Right ventricle myocardium inferior (tissue), 1 donor: Measurements from ENCODE around the gene SDK1. TPM values are rescaled to one million over a fixed set of nuclear protein-coding genes. Genes with fewer than 3 reads are reported as not detected.

Source experiments
- ATAC-seq: fragments of 200-7000 bp; cut with Tn5 transposase; one replicate; pipeline ENCODE4 v1.9.1; 2020; ENCODE audit warnings: mild to moderate bottlenecking, moderate library complexity
- DNase-seq: peaks from one replicate; pipeline ENCODE4 v3.0.0; 2021; ENCODE audit errors: missing footprints
- intact Hi-C: fragments of 100-400 bp; cut with DNase I; formaldehyde crosslinking; loops from one replicate; pipeline ENCODE4 v1.11.0; 2022
- total RNA-seq: library from RNA; stranded (reverse); fragmentation: NEBNext Ultra II Directional; extraction: Animal tissue kit (Norgen Biotek cat#: 25700); gene quantifications from one replicate; pipeline ENCODE4 v1.2.1, GENCODE V29; 2021
- donor health status: DM: no; HTN: yes; CAD: no; lungs with severe emphysema.

Gene SDK1
- total RNA-seq, 1 donor from 2014 or later: 2.3 TPM

- ATAC-seq (no peak), DNase-seq (no peak)
- intact Hi-C loops: no loop called here
These were observed 20.0 kb upstream of the SDK1 start for GRCh38 chr7:3280946-3281656.

GRCh38 chr7:3282457-3282856 lies 18.6 kb upstream of the SDK1 start:
- ATAC-seq (peak; percentile 79), DNase-seq (no peak)
- intact Hi-C loops: no loop called here

- intact Hi-C loops: no loop called here
- DNase-seq (no peak), ATAC-seq (no peak)
These were observed 17.8 kb upstream of the SDK1 start for GRCh38 chr7:3283130-3283704.

DNA sequence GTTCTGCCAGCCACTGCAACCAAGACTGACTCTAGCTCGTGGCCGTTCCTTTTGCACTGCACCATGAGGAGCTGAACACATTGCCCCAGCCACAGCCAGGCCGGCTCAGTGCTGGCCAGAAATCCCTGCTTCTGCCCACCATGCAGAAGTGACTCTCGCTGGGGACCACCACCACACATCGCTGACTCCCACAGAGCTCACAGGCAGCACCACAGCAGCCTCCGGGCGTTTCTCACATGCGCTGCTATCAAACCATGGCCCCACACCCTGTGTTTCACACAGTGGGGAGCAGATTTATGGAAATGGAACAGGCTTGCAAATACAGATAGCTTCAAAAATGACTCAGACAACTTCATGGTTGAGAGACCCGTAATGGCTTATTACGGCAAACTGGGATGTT lies 15.4 kb upstream of the SDK1 start:
- DNase-seq: no peak
- intact Hi-C loops: no loop called here
- ATAC-seq: no peak

GRCh38 chr7:3289996-3290395 lies 11.1 kb upstream of the SDK1 start:
- ATAC-seq (no peak), DNase-seq (no peak)
- intact Hi-C loops: no loop called here

DNA sequence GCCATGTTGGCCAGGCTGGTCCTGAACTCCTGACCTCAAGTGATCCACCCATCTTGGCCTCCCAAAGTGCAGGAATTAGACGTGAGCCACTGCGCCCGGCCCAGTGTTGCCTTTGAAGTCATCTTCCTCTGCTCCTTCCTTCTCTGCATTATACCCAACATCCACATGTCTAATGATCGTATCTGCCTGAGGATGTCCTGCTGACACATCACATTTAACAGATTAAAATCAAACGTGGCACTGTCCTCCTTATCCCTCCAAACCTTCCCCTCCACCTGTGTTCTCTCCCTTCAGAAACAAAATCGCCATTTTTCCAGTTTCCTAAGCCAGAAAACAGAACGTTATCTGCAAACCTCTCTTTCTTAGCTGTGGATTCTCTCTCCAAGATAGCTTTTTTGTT lies 8.4 kb upstream of the SDK1 start:
- ATAC-seq: no peak
- intact Hi-C loops: no loop called here

DNA sequence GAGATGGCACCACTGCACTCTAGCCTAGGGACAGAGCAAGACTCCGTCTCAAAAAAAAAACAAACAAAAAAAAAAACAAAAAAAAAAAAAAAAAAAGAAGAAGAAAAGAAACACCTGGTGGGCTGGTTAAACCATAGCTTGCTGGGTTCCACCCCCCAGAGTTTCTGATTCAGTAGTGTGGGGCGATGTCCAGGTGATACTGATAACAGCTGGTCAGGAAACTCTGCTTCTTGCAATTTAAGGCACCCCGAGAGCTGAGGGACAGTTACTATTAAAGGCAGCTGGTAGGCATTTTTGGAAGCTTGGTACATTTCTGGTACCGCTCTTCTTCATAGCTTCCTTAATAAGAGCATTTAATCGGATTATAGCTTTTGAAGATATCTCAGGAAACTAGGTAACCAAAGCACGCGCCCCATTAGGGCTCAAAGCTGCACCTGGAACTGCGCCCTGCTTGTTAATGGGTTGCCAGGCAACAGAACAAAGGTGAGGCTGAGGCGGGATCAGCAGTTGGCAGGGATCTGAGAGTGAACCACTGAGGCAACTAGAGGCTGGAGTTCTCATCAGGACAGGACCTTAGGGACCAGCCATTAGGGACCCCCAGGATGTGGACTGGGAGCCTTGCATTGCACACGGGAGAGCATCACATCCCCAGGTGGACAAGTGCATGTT lies 6.5 kb upstream of the SDK1 start:
- DNase-seq: no peak
- intact Hi-C loops: no loop called here
- ATAC-seq: no peak

More for the DNA sequence above, 8.4 kb upstream of the SDK1 start:
- DNase-seq: no peak

DNA sequence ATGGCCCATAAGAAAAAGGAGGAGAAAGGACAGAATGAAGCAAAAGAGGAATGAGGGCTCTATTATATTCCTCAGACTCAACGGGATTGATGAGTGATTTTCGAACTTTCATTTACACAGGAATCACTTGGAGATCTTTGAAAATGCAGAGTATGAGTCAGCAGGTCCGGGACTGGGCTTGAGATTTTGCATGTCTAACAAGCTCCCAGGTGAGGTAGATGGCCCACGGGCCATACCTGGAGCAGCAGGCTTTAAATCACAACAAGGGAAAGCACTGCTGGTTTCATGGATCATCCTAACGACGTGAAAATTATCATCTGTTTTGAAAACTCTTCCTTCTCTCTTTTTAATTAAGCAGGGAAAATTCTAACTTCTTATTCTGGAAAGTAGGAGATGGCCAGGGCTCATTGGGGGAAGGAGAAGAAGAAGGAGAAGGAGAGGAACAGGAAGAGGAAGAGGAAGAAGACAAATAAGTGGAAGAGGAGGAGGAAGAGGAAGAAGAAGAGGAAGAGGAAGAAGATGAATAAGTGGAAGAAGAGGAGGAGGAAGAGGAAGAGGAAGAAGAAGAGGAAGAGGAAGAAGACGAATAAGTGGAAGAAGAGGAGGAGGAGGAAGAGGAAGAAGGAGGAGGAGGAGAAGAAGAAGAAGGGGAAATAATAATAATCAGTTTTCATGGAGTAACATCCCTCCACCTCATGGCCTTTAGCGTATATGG lies 3.8 kb upstream of the SDK1 start:
- no peak for DNase-seq
- no peak for ATAC-seq
- intact Hi-C loops: no loop called here

DNA sequence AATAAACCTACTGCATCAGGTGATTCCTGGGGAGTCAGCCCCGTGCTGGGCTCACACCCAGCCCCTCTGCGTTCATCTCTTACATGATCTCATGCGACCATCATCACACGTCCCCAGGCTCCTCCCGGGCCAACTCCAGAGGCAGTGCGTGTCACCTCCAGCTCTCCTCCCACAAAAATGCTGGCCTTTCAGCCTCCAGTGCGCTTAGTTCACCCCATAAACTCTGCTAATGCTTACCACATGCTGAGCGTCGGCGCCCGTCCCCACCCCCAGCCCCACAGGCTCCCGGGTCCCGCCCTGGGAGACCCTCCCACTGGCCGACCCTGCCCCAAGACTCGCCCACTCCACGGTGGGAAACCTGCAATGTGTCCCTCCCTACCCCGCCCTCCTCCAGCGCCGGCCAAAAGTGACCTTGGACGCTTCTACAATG lies 816 bp upstream of the SDK1 start:
- DNase-seq (no peak), ATAC-seq (no peak)
- intact Hi-C loops: loop anchor here (5.0 kb wide), 3 partner anchors 83 to 597 kb away; no protein-coding TSS in a partner anchor

GRCh38 chr7:3301449-3301731 lies 338 bp downstream of the SDK1 start:
- intact Hi-C loops: loop anchor here (5.0 kb wide), 3 partner anchors 84 to 596 kb away; no protein-coding TSS in a partner anchor
- ATAC-seq: no peak

DNA sequence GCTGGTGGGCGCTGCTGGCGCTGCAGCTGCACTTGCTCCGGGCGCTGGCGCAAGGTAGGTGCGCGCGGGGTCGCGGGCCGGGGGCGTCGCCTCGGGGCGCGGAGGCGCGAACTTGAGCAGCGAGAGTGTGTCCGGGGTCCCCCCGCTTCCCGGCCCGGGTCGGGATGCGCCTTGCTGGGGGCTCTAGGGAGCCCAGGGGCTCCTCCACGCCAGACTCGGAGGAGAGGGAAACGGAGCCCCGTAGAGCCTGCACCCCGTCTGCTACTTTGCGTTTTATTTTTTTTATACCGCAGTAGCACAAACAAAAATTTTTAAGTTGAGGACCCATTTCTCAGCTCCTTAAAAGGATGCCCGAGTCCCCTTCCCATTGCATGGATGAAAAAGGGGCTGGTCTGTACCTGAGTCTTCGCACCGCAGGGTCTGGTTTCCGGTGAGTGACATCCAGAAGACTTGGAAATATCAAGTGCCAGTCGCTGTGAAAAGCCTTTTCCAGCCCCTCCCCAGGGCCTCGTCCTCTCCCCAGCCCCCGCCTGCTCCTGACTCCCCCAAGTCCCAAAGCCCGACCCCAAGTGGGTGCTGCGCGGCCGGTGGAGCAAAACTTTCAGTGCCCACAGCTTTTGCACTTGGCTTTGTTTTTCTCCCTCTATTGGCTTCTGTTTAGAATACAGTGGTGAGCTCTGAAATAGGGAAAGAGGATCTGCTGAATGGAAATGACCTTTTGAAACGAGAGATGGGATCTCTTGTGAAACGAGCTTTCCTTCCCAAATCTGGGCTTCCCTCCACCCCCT lies 973 bp downstream of the SDK1 start:
- intact Hi-C loops: loop anchor here (5.0 kb wide), 3 partner anchors 85 to 595 kb away; no protein-coding TSS in a partner anchor
- ATAC-seq: no peak
- DNase-seq: no peak

More at GRCh38 chr7:3301449-3301731, 338 bp downstream of the SDK1 start:
- no peak for DNase-seq

- ATAC-seq: no peak
- intact Hi-C loops: loop anchor here (5.0 kb wide), 3 partner anchors 86 to 594 kb away; no protein-coding TSS in a partner anchor
- DNase-seq: no peak
These were observed 1.7 kb downstream of the SDK1 start for GRCh38 chr7:3302681-3303320.

DNA sequence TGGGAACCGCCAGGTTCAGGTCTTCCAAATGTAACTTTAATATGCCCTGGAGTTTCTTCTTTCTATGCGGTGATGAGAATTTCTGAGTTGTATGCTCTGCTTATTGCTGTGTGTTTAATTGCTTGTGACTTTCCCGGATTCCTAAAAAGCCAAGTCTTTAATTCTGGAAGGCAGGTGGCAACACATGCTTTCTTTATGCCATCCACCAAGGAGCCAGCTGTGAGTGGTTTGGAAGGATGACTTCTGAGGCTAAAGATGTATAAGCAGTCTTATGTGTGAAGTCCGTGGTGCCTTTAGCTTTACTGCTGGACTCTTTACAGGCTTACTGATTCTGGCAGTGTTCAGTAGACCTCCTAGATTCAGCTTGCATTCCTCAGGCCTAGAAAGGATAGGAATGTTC lies 3.1 kb downstream of the SDK1 start:
- DNase-seq: no peak
- intact Hi-C loops: loop anchor here (5.0 kb wide), 3 partner anchors 87 to 593 kb away; no protein-coding TSS in a partner anchor
- ATAC-seq: no peak

DNA sequence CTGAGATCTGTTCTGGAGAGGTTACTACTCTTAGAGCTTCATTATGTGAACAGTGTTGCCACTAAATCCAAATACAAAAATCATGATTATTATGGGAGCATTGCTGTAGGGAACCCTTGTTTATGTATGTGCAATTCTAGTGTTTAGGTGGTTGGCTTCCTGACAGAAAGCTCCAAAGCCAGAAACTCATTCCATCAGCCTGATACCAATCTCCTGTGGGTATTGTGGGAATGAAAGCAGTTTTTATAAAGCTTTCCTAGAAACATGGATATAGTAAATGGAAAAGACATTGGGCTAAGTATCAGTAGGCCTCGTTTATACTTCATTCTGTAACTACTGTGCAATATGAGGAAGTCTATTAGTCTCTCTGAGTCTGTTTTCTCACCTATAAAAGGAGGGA lies 6.4 kb downstream of the SDK1 start:
- ATAC-seq (no peak), DNase-seq (no peak)
- intact Hi-C loops: no loop called here

DNA sequence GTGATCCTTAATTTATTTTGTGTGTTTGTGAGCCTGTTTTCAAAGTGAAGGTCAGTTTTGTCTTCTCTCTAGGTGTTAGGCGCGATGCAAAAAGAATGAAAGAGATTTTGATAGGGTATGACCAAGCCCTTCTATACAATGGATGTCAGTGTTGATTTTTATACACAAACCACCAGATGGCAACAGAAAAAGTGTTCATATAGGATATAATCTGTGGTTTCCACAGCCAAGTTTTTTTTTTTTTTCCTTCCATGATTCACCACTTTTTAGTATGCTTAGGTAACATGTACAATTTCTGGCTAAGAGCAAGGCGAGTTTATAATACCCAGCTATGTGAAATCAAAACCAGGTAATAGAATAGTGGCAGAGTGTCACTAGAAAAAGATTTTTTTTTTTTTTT lies 8.1 kb downstream of the SDK1 start:
- no peak for DNase-seq
- no peak for ATAC-seq
- intact Hi-C loops: no loop called here

- intact Hi-C loops: no loop called here
- ATAC-seq (no peak), DNase-seq (no peak)
These were observed 8.9 kb downstream of the SDK1 start for GRCh38 chr7:3309956-3310355.

- intact Hi-C loops: no loop called here
- DNase-seq: no peak
- ATAC-seq: no peak
These were observed 9.8 kb downstream of the SDK1 start for GRCh38 chr7:3310884-3311283.

DNA sequence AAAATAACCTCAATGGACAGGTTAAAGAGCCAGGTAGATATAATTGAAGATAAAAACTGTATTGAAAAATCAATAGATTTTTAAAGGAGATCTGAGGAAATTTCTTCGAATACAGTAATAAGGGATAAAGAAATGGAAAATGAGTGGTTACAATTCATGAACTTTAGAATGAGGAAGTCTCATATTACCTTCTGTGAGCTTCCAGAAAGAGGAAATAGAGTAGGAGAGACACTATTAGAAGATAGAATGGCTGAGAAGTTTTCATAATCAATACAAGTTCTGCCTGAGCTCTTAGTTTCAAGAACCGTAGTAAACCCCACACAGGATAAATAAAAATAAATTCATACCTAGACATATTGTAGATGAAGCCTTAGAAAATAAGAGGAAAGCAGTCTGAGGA lies 11.5 kb downstream of the SDK1 start:
- intact Hi-C loops: no loop called here
- no peak for DNase-seq
- ATAC-seq: no peak
